HepG2 (cell line): ENCODE results near the gene PRDM7. TPM values are rescaled to one million over a fixed set of nuclear protein-coding genes. Genes with fewer than 3 reads are reported as not detected.
A peak's percentile ranks its signal among the peaks of the same experiment; 100 is the strongest.

Experiments
- ATAC-seq: fragments of 200-7000 bp; cut with Tn5 transposase; 3 replicates; pipeline ENCODE4 v1.9.1; 2020; ENCODE audit warnings: mild to moderate bottlenecking, moderate library complexity
- Bru-seq: library from RNA; stranded (reverse); fragments of 400-500 nt; gene quantifications from one replicate; lab custom pipeline; 2021; lab: Mats Ljungman, UMichigan
- BruChase-seq, 2 experiments: library from RNA; stranded (reverse); fragments of 400-500 nt; gene quantifications; one replicate each; lab custom pipeline; 2021; lab: Mats Ljungman, UMichigan
- BruUV-seq: library from RNA; stranded (reverse); fragments of 400-500 nt; replicated peaks from 2 replicates; lab custom pipeline; 2021; lab: Mats Ljungman, UMichigan
- CTCF ChIA-PET: fragments of 300-600 bp; formaldehyde crosslinking; extraction: SDS; loops from one replicate; lab custom pipeline; 2021; ENCODE audit warnings: low total read pairs, inconsistent platforms, low intra/inter-chr PET ratio; lab: Yijun Ruan, JAX
- POLR2A ChIA-PET: fragments of 350-600 bp; sonication (Branson Sonifier 250); formaldehyde crosslinking; loops from one replicate; lab custom pipeline; 2020; ENCODE audit warnings: antibody characterized with exemption, inconsistent platforms; lab: Yijun Ruan, JAX
- DNase-seq: peaks from one replicate; pipeline ENCODE4 v3.0.0-alpha.2; 2015; ENCODE audit warnings: low spot score
- FAIRE-seq: peaks from 3 replicates; lab custom pipeline; 2011; peaks lifted over from hg19 to GRCh38; lab: Jason Lieb, UNC
- H2AFZ ChIP-seq: one replicate; pipeline ENCODE4 v1.6.1; 2011; ENCODE audit warnings: low read length, inconsistent platforms
- H3K27ac ChIP-seq: fragments of 300-600 bp; 3 replicates; pipeline ENCODE4 v1.8.0; 2011; ENCODE audit warnings: mixed run types, mild to moderate bottlenecking, mixed read lengths, low read length, inconsistent platforms; ENCODE audit not compliant: insufficient read depth; ENCODE audit errors: extremely low read length
- H3K27me3 ChIP-seq, 2 experiments: fragments of 200-600 bp in 1 of 2; 2 replicates in 1 of 2; 3 replicates in 1 of 2; pipeline versions ENCODE4 v1.6.0 to v1.8.0; 2011; ENCODE audit warnings: low read length in 2 of 2, mild to moderate bottlenecking in 2 of 2, moderate library complexity in 2 of 2, inconsistent platforms in 1 of 2; ENCODE audit not compliant: insufficient read depth in 2 of 2, control insufficient read depth in 1 of 2
- H3K36me3 ChIP-seq, 2 experiments: fragments of 200-600 bp in 1 of 2; replicated peaks in 1 of 2; 2 replicates in 1 of 2; 3 replicates in 1 of 2; pipeline versions ENCODE4 v1.5.1 to v1.8.0; 2011; ENCODE audit warnings: low read length in 2 of 2, inconsistent platforms in 1 of 2; ENCODE audit not compliant: insufficient read depth in 2 of 2, control insufficient read depth in 1 of 2
- H3K4me1 ChIP-seq: 2 replicates; pipeline ENCODE4 v1.5.1; 2012; ENCODE audit warnings: low read length, inconsistent platforms; ENCODE audit not compliant: insufficient read depth
- H3K4me2 ChIP-seq: 2 replicates; pipeline ENCODE4 v1.6.0; 2011; ENCODE audit warnings: low read depth, low read length, inconsistent platforms
- H3K4me3 ChIP-seq, 3 experiments: fragments of 200-600 bp in 1 of 3; sonication (generic), shearing (Covaris generic) in 1 of 3; replicated peaks in 1 of 3; 2 replicates each; pipeline ENCODE4 v1.5.1; 2011 to 2016; ENCODE audit warnings: low read length in 3 of 3, inconsistent platforms in 2 of 3, low read depth in 2 of 3, mild to moderate bottlenecking in 2 of 3, control low read depth in 1 of 3, mixed read lengths in 1 of 3; ENCODE audit not compliant: insufficient read depth in 1 of 3
- H3K79me2 ChIP-seq: one replicate; pipeline ENCODE4 v1.6.1; 2011; ENCODE audit warnings: low read length, inconsistent platforms; ENCODE audit not compliant: insufficient read depth
- H3K9ac ChIP-seq: 2 replicates; pipeline ENCODE4 v1.6.0; 2011; ENCODE audit warnings: mild to moderate bottlenecking, low read depth, low read length, inconsistent platforms; ENCODE audit not compliant: insufficient read depth
- H3K9me3 ChIP-seq: 2 replicates; pipeline ENCODE4 v1.5.1; 2012; ENCODE audit warnings: mild to moderate bottlenecking, low read length
- H4K20me1 ChIP-seq: 2 replicates; pipeline ENCODE4 v1.6.0; 2011; ENCODE audit warnings: inconsistent platforms, mild to moderate bottlenecking, low read length, moderate library complexity; ENCODE audit not compliant: insufficient read depth
- PBX2 ChIP-seq: IDR thresholded peaks from 2 replicates; pipeline ENCODE4 v1.6.1; 2016; ENCODE audit warnings: control low read depth
- PREB ChIP-seq: sonication (generic); formaldehyde crosslinking; IDR thresholded peaks from 2 replicates; pipeline ENCODE4 v1.4.0; 2020; ENCODE audit warnings: missing genetic modification reagents
- TFDP1 ChIP-seq: IDR thresholded peaks from 2 replicates; pipeline ENCODE4 v1.6.1; 2016; ENCODE audit warnings: missing compliant biosample characterization, missing genetic modification reagents, borderline replicate concordance
- ZNF678 ChIP-seq: sonication (generic); formaldehyde crosslinking; IDR thresholded peaks from 2 replicates; pipeline ENCODE4 v1.4.0; 2020; ENCODE audit warnings: mild to moderate bottlenecking, missing genetic modification reagents
- ZNF687 ChIP-seq: sonication (generic); formaldehyde crosslinking; IDR thresholded peaks from 2 replicates; pipeline ENCODE4 v1.5.1; 2020; ENCODE audit warnings: mild to moderate bottlenecking, missing genetic modification reagents, moderate library complexity
- WGBS: methylation state at CpG from one replicate; pipeline ENCODE4 v1.1.6; 2017; ENCODE audit warnings: low lambda C conversion rate; 5-methylcytosine and 5-hydroxymethylcytosine counted together
- in situ Hi-C: cut with HindIII; loops from 2 replicates; pipeline ENCODE4 v1.10.0; 2017; ENCODE audit warnings: low pct_unique_long_range_greater_than_20kb; ENCODE audit not compliant: extremely low pct_ligation_motif_present
- intact Hi-C: fragments of 100-400 bp; cut with micrococcal nuclease; formaldehyde crosslinking; loops from one replicate; pipeline ENCODE4 v1.10.0; 2022; ENCODE audit not compliant: unreplicated experiment
- long read RNA-seq, 2 experiments: library from RNA in 1 of 2; library from polyadenylated mRNA in 1 of 2; stranded (forward) in 1 of 2; unstranded in 1 of 2; transcript quantifications; one replicate each; pipeline ENCODE4 v2.0.0, GENCODE V29; 2019 to 2022
- polyA minus RNA-seq, 3 experiments: library from RNA; depleted of rRNA, polyadenylated mRNA; stranded (reverse); fragments of >200 nt; gene quantifications; 2 replicates each; pipeline ENCODE4 v1.2.3, GENCODE V29; 2011; ENCODE audit warnings: low replicate concordance in 1 of 3
- polyA plus RNA-seq, 8 experiments: library from polyadenylated mRNA; depleted of rRNA in 3 of 8; stranded (reverse) in 7 of 8; unstranded in 1 of 8; fragments of >200 nt; fragmentation: Illumina TruSeq in 4 of 8; extraction: Trizol in 4 of 8; gene quantifications; 2 replicates each; pipeline versions ENCODE4 v1.2.1 to v1.2.3, GENCODE V29; 2011 to 2016; ENCODE audit warnings: low read depth in 4 of 8, missing spikeins in 1 of 8, mixed read lengths in 1 of 8; ENCODE audit not compliant: insufficient read depth in 1 of 8
- total RNA-seq, 5 experiments: library from RNA; depleted of rRNA; stranded (reverse); fragments of >200 nt; fragmentation: Illumina TruSeq; extraction: Trizol; gene quantifications; 2 replicates each; pipeline ENCODE4 v1.2.3, GENCODE V29; 2016; ENCODE audit warnings: low read depth in 1 of 5
- TF ChIP-seq, protein P1 (sequence below): sonication (generic); formaldehyde crosslinking; IDR thresholded peaks from 2 replicates; pipeline ENCODE4 v1.5.0; 2020; ENCODE audit warnings: missing genetic modification reagents, mild to moderate bottlenecking, borderline replicate concordance

PRDM7 gene
- total RNA-seq (2016; rRNA removed; fragmentation: Illumina TruSeq; extraction: Trizol) (not detected in 2 replicates), polyA plus RNA-seq (2011; rRNA removed) (0.03 TPM in 1 of 2 replicates, not detected in the other), polyA minus RNA-seq (2011; rRNA and poly(A)+ RNA removed; ENCODE audit: low replicate concordance) (not detected in 2 replicates), Bru-seq, nascent RNA (percentile 7 among the genes with signal in this experiment), BruChase-seq, experiment 1, labeled RNA remaining after a 6-hour chase (percentile 5 among the genes with signal in this experiment), BruChase-seq, experiment 2, labeled RNA remaining after a 2-hour chase (not detected)
- not detected in 2 replicates for total RNA-seq (2016; cell fraction: cytosol; rRNA removed; fragmentation: Illumina TruSeq; extraction: Trizol; ENCODE audit: low read depth)
- total RNA-seq (2016; cell fraction: insoluble cytoplasmic fraction; rRNA removed; fragmentation: Illumina TruSeq; extraction: Trizol) = not detected in 2 replicates
- not detected in 2 replicates for total RNA-seq (2016; cell fraction: membrane; rRNA removed; fragmentation: Illumina TruSeq; extraction: Trizol)
- not detected in 2 replicates for total RNA-seq (2016; cell fraction: nucleus; rRNA removed; fragmentation: Illumina TruSeq; extraction: Trizol)
- polyA plus RNA-seq (2011; cell fraction: cytosol; rRNA removed) = not detected in 2 replicates
- polyA plus RNA-seq (2011; cell fraction: nucleus; rRNA removed) = not detected in 2 replicates
- not detected in 2 replicates for polyA plus RNA-seq (2012)
- not detected in 2 replicates for polyA plus RNA-seq (2016; cell fraction: cytosol; fragmentation: Illumina TruSeq; extraction: Trizol; ENCODE audit: low read depth)
- polyA plus RNA-seq (2016; cell fraction: insoluble cytoplasmic fraction; fragmentation: Illumina TruSeq; extraction: Trizol; ENCODE audit: low read depth) = not detected in 2 replicates
- not detected in 2 replicates for polyA plus RNA-seq (2016; cell fraction: membrane; fragmentation: Illumina TruSeq; extraction: Trizol; ENCODE audit: low read depth)
- not detected in 2 replicates for polyA plus RNA-seq (2016; cell fraction: nucleus; fragmentation: Illumina TruSeq; extraction: Trizol; ENCODE audit: insufficient read depth, low read depth)
- polyA minus RNA-seq (2011; cell fraction: cytosol; rRNA and poly(A)+ RNA removed) = not detected in 2 replicates
- 0.13 TPM in 1 of 2 replicates, not detected in the other for polyA minus RNA-seq (2011; cell fraction: nucleus; rRNA and poly(A)+ RNA removed)
- long read RNA-seq, experiment 1 = 0 reads
- long read RNA-seq, experiment 2 = 0 reads

- no TSS peak for BruUV-seq
- peak; percentile 88 for ATAC-seq
- WGBS = 30% methylated on average over 32 of the region's 32 CpGs
- Histone ChIP-seq H3K9me3 (no peaks in the 10 kb centered on the region; the same call in 1 of the 2 replicates), H3K79me2 (no peaks in the 10 kb centered on the region), H3K9ac (no peak within 1 kb of the TSS), H2AFZ (no peak within 1 kb of the TSS), H3K36me3 (no peaks in the 10 kb centered on the region), H3K4me1 (peaks cover 17% of the 10 kb centered on the region), H3K4me3 (peak within 1 kb of the TSS in 2 of 3 experiments; percentile 1 to 31; a peak in 1 of 6 replicates), H3K4me2 (peak within 1 kb of the TSS; percentile 66), H3K27me3 (peaks cover 5 to 29% of the 10 kb centered on the region in 2 experiments; a peak in 4 of 5 replicates), H4K20me1 (no peaks in the 10 kb centered on the region), H3K27ac (no peak within 1 kb of the TSS)
- peak; percentile 81 for DNase-seq
- ChIA-PET CTCF (no interaction called here), POLR2A (no interaction called here)
- in situ Hi-C loops (no loop called here), intact Hi-C loops (no loop called here)
- FAIRE-seq = no peak
- TF ChIP-seq ZNF687 (CRISPR knock-in tag) (0 out of 2 replicates have a peak, but pooled peaks have one; percentile 14), ZNF678 (CRISPR knock-in tag) (no peak), PBX2 (CRISPR knock-in tag) (peak; percentile 88), TFDP1 (CRISPR knock-in tag) (peak; percentile 29; the same call in 1 of the 2 replicates), PREB (0 out of 2 replicates have a peak, but pooled peaks have one; percentile 33)
- TF ChIP-seq, protein P1, sequence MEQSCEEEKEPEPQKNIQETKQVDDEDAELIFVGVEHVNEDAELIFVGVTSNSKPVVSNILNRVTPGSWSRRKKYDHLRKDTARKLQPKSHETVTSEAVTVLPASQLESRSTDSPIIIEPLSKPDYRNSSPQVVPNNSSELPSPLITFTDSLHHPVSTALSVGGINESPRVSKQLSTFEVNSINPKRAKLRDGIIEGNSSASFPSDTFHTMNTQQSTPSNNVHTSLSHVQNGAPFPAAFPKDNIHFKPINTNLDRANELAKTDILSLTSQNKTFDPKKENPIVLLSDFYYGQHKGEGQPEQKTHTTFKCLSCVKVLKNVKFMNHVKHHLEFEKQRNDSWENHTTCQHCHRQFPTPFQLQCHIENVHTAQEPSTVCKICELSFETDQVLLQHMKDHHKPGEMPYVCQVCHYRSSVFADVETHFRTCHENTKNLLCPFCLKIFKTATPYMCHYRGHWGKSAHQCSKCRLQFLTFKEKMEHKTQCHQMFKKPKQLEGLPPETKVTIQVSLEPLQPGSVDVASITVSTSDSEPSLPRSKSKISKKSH = peak; percentile 63; the same call in 1 of the 2 replicates
These were observed at the start of gene PRDM7 for GRCh38 chr16:90077240-90077756. PRDM7 (minus strand) TSS chr16:90077331; CDS start chr16:90075910, 1,421 bp downstream.
